NCI-H187 treated with DMSO at 0.1 percent for 48 hours (cell line): Measurements from ENCODE around the gene MYG1.

ENCODE experiments used
- DNase-seq: peaks from one replicate; lab custom pipeline; 2025; lab: John Stamatoyannopoulos, UW

The MYG1 gene, protein sequence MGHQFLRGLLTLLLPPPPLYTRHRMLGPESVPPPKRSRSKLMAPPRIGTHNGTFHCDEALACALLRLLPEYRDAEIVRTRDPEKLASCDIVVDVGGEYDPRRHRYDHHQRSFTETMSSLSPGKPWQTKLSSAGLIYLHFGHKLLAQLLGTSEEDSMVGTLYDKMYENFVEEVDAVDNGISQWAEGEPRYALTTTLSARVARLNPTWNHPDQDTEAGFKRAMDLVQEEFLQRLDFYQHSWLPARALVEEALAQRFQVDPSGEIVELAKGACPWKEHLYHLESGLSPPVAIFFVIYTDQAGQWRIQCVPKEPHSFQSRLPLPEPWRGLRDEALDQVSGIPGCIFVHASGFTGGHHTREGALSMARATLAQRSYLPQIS

DNA sequence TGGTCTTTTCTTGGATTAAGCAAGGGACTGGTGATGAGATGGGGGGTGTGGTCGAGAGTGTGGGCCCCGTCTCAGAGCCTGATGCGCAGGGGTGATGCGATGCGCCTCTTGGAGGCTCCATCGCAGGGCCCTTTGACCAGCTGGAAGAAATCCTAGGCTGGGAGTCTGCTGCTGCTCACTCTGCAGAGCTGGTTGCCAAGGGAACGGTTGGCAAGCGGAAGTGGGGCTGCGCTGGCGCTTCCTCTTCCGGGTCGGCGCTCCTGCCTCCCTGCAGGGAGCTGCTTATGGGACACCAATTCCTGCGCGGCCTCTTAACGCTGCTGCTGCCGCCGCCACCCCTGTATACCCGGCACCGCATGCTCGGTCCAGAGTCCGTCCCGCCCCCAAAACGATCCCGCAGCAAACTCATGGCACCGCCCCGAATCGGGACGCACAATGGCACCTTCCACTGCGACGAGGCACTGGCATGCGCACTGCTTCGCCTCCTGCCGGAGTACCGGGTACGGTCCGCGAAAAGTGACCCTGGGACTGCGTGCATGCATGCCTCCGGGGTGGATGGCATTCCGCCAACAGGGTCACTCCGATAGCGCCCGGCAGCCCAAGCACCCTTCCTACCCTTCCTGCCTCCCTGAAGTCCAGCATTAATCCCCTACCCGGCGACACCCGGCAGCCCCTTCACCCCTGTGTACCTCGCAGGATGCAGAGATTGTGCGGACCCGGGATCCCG, at the start of gene MYG1:
TSS of gene MYG1 (plus strand) at position 242 of the 727 bp plus-strand sequence. CDS start at position 285, 43 bp downstream.
- peak; percentile 55 for DNase-seq

DNA sequence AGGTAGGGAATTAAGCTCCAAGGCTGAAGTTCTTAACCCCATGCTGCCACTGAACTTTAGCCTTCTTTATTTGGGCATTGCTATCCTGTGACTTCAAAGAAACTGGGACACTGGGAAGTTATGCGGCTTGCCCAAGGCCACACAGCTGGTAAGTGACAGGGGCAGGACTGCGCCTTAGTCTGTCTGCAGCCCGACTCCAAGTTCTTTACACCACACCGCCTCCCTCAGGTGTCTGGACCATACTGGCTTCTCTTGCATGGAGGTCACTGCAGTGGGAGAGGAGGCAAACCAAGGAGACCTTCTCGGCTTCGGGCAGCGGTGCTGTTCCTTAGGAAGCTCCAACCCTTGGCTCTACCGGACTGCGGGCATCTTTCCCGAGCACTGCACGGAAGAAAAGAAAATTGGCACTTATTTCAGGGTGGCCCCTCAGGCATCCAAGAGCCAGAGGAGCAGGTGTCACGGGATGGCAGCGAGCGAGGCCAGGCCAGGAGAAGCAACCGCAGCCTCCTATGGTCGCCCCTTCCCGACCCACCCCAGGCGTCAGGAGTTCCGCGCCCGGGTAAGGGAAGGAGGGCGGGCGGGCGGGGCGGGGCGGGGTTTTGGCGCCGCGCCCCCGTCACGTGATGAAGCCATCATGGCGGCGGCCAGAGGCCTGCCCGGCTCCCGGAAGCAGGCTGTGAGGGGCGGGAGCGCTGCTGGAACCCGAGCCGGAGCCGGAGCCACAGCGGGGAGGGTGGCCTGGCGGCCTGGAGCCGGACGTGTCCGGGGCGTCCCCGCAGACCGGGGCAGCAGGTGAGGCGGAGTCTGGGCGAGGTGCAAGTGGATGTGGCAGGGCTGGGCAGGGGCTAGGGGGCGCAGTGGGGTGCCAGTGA, 47.8 kb upstream of the MYG1 start:
- DNase-seq = no peak

DNA sequence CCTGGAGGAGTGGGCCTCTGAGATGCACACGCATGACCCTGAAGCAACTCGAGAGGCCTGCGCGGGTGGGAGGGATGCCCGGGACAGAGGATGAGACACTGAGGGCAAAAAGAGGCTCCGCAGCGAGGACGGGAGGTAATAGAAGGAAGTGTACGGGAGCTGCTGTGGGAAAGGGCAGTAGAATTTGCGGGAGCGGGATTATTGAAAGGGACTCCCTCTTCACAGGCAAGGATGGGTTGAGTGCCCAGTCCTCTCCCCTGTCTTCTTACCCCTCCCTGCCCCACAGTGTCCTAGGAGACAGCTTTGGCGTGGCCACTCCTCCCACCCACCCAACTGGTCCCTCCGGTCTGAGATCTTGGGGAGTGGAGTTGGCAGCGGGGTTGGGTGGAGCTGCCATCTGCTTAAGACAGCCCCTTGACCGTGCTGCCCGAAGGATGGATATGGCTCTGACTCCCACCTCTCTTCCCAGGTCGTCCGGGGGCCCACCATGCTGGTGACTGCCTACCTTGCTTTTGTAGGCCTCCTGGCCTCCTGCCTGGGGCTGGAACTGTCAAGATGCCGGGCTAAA, 47.1 kb upstream of the MYG1 start:
- no peak for DNase-seq

DNA sequence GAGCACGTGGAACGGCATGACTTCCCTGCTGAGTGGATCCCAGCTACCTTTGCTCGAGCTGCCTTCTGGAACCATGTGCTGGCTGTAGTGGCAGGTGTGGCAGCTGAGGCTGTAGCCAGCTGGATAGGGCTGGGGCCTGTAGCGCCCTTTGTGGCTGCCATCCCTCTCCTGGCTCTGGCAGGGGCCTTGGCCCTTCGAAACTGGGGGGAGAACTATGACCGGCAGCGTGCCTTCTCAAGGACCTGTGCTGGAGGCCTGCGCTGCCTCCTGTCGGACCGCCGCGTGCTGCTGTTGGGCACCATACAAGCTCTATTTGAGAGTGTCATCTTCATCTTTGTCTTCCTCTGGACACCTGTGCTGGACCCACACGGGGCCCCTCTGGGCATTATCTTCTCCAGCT, 46.2 kb upstream of the MYG1 start:
- DNase-seq = no peak

DNA sequence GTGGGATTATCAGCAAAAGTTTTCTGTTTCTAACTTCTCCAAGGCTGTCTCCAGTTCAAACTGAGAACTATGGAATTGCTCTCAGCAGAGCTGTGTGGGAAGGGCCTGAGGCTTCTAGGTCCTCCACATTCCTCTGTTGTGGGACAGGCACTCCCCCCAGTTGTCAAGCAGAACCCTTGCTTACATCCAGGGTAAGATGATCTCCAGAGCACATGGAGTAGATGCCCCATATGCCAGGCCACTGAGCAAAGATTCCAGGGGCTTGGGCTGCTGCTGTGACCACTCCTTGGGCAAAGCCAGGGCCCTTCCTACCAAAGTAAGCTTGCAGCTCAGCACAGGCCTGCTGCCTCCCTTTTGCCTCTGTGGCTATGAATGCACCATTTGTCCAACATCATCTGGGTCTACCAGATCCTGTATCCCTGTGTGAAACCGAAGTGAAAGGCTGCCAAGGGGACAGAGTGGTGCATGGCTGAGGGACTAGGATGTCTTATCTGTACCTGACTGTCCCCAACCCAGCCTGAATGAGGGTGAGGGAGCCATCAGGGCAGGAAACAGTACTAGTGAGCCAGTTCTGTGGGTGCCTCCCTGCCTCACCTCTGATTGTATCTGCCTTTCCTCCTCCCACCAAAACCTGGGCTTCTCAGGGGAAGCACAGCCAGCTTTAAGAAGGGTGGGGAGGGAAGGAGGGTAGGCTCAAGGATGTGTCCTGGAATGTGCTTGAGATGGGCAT, 44.5 kb upstream of the MYG1 start:
- DNase-seq = no peak

DNA sequence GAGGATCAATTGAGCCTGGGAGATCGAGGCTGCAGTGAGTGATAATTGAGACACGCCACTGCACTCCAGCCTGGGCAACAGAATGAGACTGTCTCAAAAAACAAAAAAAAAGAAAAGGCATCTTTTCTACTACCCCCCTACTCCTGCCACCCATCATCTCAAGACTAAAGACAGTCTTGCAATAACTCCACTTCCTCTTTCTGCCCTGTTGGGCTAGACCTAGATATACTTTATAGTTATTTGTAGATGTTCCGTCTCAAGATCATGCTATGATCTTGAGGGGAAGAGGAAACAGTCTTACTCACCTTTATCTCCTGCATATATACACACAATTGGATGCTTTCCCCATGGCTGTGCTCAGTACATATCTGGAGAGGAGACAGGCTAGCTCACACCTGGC, 43.5 kb upstream of the MYG1 start:
- DNase-seq = no peak

DNA sequence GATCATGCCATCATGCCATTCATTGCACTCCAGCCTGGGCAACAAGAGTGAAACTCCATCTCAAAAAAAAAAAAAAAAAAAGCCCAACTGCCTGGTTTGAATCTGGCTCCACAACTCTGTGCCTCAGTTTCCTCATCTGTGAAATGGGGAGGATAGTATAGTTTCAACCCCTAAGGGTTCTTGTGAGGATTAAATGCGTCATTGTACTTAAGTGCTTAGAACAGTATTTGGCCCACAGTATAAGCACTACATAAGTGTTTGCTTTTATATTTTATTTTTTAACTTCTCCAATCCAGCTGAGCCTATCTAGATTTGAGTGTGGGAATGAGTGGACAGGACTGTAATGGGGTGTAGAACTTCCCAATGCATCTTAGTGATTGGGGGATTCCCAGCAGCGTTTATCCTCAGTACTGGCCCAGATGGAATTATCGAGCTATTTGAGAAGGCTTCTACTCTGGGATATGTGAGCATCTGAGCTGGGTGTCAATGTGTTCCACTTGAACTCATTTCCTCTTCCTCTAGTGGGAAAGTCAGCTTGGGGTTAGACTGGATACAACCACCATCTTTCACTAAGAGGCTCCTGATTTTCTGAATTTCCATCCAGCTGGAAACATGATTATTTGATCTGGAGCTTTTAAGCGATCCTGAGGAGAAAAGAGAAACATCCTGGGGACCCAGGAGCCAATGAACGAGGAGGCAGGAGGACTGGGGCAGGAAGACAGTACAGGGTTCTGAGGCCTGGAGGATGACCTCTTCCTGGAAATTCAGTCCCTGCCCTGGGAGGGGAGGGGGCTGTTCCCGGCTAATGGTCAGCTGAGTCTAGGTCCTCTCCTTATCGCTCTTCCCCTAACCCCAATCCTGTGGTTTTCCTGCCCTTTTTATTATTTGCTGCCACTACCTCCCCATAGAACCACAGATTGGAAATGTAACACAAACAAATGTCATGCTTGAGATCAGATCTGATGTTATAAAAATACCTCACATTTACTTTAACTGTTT, 40.7 kb upstream of the MYG1 start:
- no peak for DNase-seq

DNA sequence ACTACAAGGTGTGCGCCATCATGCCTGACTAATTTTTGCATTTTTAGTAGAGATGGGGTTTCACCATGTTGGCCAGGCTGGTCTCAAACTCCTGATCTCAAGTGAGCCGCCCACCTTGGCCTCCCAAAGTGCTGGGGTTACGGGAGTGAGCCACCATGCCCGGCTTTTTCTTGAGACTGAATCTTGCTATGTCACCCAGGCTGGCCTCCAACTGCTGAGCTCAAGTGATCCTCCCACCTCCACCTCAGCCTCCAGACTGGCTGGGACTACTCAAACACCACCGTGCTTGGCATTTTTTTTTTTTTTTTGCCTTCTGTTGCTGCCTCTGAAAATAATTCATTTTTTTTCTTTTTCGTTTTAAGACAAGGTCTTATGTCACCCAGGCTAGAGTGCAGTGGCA, 39.6 kb upstream of the MYG1 start:
- DNase-seq = no peak

DNA sequence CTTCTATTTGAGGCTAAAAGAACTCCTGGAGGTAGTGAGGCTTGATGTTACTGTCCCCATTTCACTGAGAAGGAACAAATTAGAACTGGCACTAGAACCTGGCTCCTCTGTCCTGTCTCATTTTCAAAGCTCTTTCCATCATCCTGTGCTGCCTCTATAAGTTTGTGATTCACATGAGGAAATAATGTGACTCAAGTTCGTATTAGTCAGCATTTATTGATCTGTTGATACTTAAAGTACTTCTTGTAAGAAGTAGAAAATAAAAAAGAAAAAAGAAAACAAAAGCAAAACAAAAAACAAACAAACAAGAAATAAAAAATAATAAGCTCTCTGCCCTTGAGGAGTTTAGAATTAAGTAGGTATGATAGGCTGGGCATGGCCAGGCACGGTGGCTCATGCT, 33.7 kb upstream of the MYG1 start:
- no peak for DNase-seq

DNA sequence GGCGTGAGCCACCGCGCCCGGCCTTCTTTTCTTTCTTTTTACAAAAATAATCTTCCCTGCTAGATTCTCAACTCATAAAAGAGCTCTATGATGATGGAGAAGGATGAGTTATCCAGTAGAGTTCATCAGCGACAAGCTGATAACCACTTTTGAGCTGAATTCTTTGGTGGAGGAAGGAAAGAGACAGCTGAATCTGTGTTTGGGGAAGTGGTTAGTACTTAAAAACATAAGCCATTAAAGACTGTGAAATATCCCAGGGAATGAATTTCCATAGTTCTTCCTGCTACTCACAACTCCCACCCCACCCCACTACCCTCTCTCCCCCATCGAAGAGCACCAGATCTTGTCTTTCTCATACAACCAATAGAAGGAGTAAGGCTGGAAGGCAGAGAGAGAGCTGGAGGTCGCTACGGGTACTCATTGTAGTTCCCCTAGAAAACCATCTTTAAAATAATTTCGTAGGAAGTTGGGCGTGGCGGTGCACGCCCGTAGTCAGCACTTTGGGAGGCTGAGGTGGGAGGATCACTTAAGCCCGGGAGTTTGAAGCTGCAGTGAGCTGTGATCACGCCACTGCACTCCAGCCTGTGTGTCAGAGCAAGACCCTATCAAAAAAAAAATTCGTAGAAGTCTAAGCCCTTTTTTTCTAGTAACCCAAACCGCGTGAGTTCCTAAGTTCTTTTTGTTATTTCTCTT, 32.0 kb upstream of the MYG1 start:
- no peak for DNase-seq

DNA sequence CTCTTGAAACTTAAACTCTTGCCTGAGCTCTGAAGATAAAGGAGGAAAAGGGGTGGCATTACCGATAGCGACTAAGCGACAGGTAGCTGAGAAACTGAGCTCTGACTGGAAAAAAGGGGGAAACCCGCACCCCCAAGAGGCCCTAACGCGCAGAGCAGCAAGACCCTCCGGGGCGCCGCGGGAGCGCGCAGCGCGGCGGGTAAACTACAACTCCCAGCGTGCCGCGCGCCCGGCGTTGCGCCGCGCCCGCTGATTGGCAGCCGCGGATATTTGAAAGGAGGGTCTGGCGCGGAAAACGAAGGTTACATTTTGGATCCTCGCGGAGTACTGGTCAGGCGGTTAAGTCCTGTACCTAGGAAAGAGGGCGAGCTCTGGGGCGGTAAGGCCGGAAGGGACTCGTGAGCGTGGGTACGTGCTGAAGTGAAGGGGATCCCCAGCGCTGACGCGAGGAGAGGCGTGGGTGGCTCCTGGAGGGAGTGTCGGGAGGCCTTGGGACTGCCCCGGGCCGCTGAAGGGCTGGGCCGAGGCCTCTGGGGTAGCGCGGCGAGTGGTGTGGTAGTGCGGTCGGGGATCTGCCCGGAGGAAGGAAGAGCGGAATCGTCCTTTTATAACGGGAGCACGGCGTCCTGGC, 31.4 kb upstream of the MYG1 start, which contains the start of gene ESPL1:
TSS of gene ESPL1 (plus strand) at position 301 of the 631 bp plus-strand sequence. CDS start 468 bp downstream, outside the sequence.
- DNase-seq = no peak

DNA sequence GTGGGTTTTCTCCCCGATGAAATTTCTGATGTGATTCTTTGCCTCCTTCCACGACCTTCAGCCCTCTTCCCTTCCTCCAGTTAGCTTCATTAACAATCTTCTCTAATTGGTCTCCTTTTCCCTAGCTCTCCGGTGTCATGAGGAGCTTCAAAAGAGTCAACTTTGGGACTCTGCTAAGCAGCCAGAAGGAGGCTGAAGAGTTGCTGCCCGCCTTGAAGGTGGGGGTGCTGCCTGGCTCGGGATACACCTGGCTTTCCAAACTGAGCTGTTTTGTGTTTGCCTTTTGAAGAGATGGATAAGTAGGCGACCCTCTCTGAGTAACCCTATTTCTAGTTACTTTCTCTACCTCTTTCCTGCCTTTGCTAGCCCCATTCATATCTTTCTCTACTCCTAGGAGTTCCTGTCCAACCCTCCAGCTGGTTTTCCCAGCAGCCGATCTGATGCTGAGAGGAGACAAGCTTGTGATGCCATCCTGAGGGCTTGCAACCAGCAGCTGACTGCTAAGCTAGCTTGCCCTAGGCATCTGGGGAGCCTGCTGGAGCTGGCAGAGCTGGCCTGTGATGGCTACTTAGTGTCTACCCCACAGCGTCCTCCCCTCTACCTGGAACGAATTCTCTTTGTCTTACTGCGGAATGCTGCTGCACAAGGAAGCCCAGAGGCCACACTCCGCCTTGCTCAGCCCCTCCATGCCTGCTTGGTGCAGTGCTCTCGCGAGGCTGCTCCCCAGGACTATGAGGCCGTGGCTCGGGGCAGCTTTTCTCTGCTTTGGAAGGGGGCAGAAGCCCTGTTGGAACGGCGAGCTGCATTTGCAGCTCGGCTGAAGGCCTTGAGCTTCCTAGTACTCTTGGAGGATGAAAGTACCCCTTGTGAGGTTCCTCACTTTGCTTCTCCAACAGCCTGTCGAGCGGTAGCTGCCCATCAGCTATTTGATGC, 30.6 kb upstream of the MYG1 start:
- DNase-seq = no peak

DNA sequence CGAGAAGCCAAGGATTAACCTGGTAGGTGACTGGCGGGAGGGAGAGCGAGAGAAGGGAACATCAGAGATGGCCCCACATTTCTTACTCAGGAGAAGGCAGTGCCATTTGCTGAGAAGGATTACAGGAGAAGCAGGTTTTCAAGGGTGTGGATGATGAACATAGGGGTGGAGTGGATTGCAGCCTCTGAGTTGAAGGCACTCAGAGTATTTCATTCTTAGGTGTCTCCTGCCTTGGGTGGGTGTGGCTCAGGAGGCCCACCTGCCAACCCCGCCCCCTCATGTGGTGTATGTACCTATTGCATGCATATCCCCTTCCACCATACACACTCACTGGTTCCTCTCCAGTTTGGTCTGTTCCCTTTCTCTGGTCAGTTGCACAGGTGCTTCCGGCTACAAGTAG, 25.1 kb upstream of the MYG1 start:
- DNase-seq = no peak

DNA sequence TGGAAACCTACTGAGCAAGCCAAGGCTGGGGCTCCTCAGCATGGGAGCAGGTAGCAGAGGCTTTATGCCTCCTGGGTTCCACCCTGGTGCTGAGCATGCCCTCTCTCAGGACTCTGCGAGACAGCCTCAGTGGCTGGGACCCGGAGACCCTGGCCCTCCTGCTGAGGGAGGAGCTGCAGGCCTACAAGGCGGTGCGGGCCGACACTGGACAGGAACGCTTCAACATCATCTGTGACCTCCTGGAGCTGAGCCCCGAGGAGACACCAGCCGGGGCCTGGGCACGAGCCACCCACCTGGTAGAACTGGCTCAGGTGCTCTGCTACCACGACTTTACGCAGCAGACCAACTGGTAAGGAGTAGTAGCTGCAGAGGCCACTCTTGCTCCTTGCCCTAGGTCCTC, 23.0 kb upstream of the MYG1 start:
- DNase-seq = no peak

DNA sequence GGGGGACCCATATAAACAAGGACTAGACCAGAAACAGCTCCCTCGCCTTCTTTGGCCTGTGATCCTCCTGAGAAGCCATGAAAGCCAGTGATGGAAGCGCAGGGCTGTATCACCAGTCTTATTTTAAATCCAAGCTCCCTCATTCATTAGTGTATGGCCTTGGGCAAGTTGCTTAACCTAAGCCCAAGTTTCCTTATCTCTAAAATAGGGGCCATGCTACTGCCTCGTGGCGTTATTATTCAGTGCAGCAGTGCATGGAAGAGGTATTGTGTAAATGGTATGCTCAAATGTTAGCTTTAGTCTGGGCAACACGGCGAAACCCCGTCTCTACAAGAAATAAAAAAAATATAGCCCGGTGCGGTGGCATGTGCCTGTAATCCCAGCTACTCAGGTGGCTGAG, 21.5 kb upstream of the MYG1 start:
- DNase-seq = no peak

DNA sequence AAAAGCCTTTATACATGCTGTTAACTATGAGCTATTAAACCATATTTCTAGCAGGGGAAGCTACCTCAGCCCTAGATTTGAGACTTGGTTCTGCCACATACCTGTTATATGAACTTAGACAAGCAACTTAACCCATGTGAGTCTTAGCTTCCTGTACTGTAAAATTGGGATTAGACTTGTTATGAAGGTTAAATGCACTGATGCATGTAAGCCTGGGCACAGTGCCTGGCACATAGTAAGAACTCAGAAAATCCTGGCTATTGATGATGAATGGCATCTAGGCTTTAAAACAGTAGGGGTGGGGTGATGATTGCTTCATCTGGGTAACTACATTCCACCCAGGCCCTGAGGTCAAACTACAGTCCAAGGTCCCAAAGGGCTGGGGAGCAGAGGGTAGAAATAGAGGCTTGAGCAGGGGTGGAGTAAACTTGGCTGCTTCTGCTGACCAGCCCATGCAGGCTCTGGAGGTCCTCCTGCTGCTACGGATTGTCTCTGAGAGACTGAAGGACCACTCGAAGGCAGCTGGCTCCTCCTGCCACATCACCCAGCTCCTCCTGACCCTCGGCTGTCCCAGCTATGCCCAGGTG, 20.1 kb upstream of the MYG1 start:
- no peak for DNase-seq

DNA sequence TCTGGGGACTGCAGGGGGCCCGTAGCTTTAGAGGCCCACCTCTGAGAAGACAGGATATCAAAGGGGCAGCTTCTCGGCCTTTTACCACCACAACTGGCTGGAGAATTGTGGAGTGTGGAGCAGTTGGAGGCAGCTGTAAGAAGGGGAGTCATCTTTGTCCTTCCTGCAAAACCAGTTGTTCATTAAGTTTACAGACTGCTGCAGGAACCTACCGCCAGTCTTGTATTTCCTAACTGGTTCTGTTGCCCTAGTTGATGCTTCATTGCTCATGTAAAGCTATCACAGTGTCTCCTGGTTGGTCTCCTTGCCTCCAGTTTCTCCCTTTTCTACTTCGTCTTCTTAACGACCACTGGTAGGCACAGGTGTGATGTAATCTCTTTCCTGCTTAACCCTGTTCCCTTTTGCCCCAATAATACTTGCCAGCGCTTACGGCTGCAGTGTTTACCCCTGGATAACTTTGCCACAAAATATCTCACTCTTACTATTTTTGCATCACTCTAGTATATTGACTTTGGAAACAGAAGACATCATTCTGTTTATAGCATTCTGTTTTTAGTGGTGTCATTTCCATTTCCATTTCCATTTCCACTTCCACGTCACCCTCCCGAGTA, 19.5 kb upstream of the MYG1 start:
- no peak for DNase-seq
